ENCODE data around the gene ACOX1. TPM values are rescaled to one million over a fixed set of nuclear protein-coding genes. Genes with fewer than 3 reads are reported as not detected.

The ACOX1 gene
- total and polyA plus RNA-seq, 2 of the 13 experiments (the other 11 are each of a cell fraction or from before 2014, with no cell fraction given), result 86.4 to 120 TPM

- TF ChIP-seq MAX (IDR thresholded peaks at IDR 0.05), result peak; percentile 80
- TF ChIP-seq ZNF282 (IDR thresholded peaks at IDR 0.05; ENCODE audit: partially characterized antibody), result no peak
- no peak for TF ChIP-seq TEF (CRISPR knock-in tag; IDR thresholded peaks at IDR 0.05)
- peak; percentile 74 for TF ChIP-seq RBM39 (IDR thresholded peaks at IDR 0.05; ENCODE audit: low read depth, low read length, poor library complexity, severe bottlenecking)
- no peak for TF ChIP-seq SMAD9 (CRISPR knock-in tag; IDR thresholded peaks at IDR 0.05)
- peak; percentile 62; the same call in 1 of the 2 replicates for TF ChIP-seq FOXC1 (CRISPR knock-in tag; IDR thresholded peaks at IDR 0.05; ENCODE audit: borderline replicate concordance)
- TF ChIP-seq ZNF407 (CRISPR knock-in tag; IDR thresholded peaks at IDR 0.05; ENCODE audit: not compliant biosample characterization), result peak; percentile 83
- TF ChIP-seq, protein P1, sequence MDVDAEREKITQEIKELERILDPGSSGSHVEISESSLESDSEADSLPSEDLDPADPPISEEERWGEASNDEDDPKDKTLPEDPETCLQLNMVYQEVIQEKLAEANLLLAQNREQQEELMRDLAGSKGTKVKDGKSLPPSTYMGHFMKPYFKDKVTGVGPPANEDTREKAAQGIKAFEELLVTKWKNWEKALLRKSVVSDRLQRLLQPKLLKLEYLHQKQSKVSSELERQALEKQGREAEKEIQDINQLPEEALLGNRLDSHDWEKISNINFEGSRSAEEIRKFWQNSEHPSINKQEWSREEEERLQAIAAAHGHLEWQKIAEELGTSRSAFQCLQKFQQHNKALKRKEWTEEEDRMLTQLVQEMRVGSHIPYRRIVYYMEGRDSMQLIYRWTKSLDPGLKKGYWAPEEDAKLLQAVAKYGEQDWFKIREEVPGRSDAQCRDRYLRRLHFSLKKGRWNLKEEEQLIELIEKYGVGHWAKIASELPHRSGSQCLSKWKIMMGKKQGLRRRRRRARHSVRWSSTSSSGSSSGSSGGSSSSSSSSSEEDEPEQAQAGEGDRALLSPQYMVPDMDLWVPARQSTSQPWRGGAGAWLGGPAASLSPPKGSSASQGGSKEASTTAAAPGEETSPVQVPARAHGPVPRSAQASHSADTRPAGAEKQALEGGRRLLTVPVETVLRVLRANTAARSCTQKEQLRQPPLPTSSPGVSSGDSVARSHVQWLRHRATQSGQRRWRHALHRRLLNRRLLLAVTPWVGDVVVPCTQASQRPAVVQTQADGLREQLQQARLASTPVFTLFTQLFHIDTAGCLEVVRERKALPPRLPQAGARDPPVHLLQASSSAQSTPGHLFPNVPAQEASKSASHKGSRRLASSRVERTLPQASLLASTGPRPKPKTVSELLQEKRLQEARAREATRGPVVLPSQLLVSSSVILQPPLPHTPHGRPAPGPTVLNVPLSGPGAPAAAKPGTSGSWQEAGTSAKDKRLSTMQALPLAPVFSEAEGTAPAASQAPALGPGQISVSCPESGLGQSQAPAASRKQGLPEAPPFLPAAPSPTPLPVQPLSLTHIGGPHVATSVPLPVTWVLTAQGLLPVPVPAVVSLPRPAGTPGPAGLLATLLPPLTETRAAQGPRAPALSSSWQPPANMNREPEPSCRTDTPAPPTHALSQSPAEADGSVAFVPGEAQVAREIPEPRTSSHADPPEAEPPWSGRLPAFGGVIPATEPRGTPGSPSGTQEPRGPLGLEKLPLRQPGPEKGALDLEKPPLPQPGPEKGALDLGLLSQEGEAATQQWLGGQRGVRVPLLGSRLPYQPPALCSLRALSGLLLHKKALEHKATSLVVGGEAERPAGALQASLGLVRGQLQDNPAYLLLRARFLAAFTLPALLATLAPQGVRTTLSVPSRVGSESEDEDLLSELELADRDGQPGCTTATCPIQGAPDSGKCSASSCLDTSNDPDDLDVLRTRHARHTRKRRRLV (CRISPR knock-in tag; IDR thresholded peaks at IDR 0.05), result no peak
- no peak for TF ChIP-seq HOXA5 (CRISPR knock-in tag; IDR thresholded peaks at IDR 0.05)
- no peak; the same call in 1 of the 2 replicates for TF ChIP-seq ZIK1 (CRISPR knock-in tag; IDR thresholded peaks at IDR 0.05; ENCODE audit: borderline replicate concordance, low read depth)
- TF ChIP-seq ZNF280B (CRISPR knock-in tag; IDR thresholded peaks at IDR 0.05; ENCODE audit: borderline replicate concordance), result peak; percentile 60; the same call in 1 of the 2 replicates
- no peak for TF ChIP-seq ZNF772 (CRISPR knock-in tag; IDR thresholded peaks at IDR 0.05)
Measured at GRCh38 chr17:76000016-76000754, 21.2 kb upstream of the ACOX1 start (continued).
